ENCODE measurements around the gene MPHOSPH8. TPM values are rescaled to one million over a fixed set of nuclear protein-coding genes. Genes with fewer than 3 reads are reported as not detected.

Gene MPHOSPH8
- total RNA-seq, 1 donor from 2014 or later = 43.6 TPM

DNA sequence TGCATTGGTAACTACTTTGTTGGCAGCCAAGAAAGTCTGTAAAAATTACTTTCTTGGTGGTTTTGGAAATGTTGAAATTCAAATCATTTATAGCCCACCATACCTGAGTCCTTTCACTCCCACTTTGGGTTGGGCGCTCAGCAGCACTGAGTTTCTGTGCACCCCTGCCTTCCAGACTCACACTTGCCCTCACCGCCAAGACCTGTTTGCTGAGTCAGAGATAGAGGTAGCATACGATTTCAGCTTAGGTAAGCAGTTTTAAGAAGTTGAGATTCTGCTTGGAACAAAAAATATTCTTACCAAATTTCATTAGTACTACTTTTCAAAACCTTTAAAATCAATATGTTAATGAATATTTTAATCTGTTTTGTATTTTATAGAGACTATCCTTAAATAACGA, 12.6 kb downstream of the MPHOSPH8 start:
- Mint-ChIP-seq H3K4me1 (peaks cover 3% of the 10 kb centered on the region), H3K27me3 (no peaks in the 10 kb centered on the region), H3K4me3 (no peak overlapping the region), H3K9me3 (no peaks in the 10 kb centered on the region), H3K27ac (no peak overlapping the region), H3K36me3 (ENCODE audit: low read depth) (peaks cover 79% of the 10 kb centered on the region)
- no peak for DNase-seq
- POLR2A ChIA-PET = no interaction called here
- TF ChIP-seq, protein P1, sequence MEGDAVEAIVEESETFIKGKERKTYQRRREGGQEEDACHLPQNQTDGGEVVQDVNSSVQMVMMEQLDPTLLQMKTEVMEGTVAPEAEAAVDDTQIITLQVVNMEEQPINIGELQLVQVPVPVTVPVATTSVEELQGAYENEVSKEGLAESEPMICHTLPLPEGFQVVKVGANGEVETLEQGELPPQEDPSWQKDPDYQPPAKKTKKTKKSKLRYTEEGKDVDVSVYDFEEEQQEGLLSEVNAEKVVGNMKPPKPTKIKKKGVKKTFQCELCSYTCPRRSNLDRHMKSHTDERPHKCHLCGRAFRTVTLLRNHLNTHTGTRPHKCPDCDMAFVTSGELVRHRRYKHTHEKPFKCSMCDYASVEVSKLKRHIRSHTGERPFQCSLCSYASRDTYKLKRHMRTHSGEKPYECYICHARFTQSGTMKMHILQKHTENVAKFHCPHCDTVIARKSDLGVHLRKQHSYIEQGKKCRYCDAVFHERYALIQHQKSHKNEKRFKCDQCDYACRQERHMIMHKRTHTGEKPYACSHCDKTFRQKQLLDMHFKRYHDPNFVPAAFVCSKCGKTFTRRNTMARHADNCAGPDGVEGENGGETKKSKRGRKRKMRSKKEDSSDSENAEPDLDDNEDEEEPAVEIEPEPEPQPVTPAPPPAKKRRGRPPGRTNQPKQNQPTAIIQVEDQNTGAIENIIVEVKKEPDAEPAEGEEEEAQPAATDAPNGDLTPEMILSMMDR (IDR thresholded peaks at IDR 0.05) = no peak
- ATAC-seq (ENCODE audit: low read depth) = no peak
- intact Hi-C loops (cut with micrococcal nuclease) = no loop called here
- CTCF ChIA-PET = no interaction called here

DNA sequence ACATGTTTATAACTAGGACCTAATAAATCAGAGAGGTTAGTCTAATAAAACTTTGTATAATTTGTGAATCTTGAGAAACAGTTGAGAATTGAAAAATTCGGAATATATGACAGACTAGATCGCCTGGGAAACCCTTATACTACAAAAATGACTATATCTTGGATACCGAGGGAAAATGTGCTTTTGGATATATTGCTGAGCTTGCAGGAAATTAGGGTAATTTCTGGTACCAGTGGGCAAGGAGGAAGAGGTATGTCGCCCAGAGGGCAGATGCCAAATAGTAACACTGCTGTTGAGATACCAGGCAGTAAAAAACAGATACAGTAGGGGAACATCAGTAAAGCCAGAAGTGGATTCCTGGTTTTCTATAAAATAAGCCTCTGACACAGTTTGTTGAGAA, 17.3 kb downstream of the MPHOSPH8 start:
- ChIA-PET CTCF (no interaction called here), POLR2A (no interaction called here)
- H3K36me3 Mint-ChIP-seq (ENCODE audit: low read depth) = peaks cover 84% of the 10 kb centered on the region
- no peaks in the 10 kb centered on the region for H3K9me3 Mint-ChIP-seq
- H3K4me3 Mint-ChIP-seq = no peak overlapping the region
- TF ChIP-seq, protein P1 (IDR thresholded peaks at IDR 0.05) = no peak
- DNase-seq (no peak), ATAC-seq (ENCODE audit: low read depth) (no peak)
- no peak overlapping the region for H3K27ac Mint-ChIP-seq
- intact Hi-C loops (cut with micrococcal nuclease) = no loop called here
- no peaks in the 10 kb centered on the region for H3K27me3 Mint-ChIP-seq
- peaks cover 2% of the 10 kb centered on the region for H3K4me1 Mint-ChIP-seq

DNA sequence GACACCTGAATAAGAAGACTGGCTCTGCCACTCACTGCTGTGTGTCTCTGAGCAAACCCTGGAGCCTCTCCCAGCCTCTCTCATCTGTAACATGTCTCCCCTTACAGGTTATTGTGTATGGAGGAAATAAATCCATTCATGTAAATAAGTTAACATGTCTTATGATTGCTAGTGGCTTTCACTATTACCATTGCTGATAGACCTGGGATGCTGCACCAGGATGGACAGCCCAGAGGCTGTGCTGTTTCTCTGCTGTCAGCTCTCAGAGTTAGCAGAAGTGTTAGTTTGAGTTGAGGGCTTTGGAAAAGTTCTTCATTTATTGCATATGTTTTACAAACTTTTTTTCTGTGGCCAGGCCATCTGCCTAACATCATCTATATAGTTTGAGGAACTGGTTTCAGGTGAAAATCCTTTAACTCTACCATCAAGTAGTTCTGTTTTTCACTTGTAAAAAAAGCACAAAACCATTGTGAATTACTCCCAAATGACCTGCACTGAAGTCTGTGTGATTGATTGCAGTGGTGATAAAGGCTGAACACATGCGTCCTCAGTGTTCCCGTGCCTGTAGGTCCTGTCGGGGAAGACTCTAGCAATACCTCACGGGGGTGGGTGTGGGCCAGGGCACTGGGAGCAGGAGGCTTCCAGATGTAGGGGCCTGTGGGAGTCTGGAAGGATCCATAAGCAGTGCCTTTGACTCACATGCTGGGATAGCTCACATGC, 24.6 kb downstream of the MPHOSPH8 start:
- no peaks in the 10 kb centered on the region for H3K9me3 Mint-ChIP-seq
- no peak overlapping the region for H3K4me3 Mint-ChIP-seq
- intact Hi-C loops (cut with micrococcal nuclease) = no loop called here
- ATAC-seq (ENCODE audit: low read depth) (no peak), DNase-seq (no peak)
- H3K27ac Mint-ChIP-seq = peak overlapping the region; percentile 18
- ChIA-PET POLR2A (no interaction called here), CTCF (no interaction called here)
- H3K27me3 Mint-ChIP-seq = no peaks in the 10 kb centered on the region
- TF ChIP-seq, protein P1 (IDR thresholded peaks at IDR 0.05) = no peak
- no peaks in the 10 kb centered on the region for H3K4me1 Mint-ChIP-seq
- H3K36me3 Mint-ChIP-seq (ENCODE audit: low read depth) = peaks cover 69% of the 10 kb centered on the region

DNA sequence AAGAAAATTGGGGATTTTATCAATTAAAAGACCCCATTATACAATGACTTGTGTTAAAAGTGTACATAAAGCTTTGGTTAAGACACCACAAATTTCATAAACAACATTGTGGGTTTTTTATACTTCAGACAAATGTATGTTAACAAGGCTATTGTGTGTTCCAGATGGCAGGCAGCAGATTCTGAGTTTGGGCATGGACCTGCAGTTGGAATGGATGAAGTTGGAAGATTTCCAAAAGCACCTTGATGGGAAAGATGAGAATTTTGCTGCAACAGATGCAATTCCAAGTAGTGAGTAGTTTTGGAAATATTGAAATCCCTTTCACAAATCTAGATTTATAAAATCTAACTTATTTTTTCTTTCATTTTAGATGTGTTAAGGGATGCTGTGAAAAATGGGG, 25.4 kb downstream of the MPHOSPH8 start:
- Mint-ChIP-seq H3K27ac (no peak overlapping the region), H3K4me3 (no peak overlapping the region), H3K9me3 (no peaks in the 10 kb centered on the region), H3K36me3 (ENCODE audit: low read depth) (peaks cover 70% of the 10 kb centered on the region), H3K4me1 (no peaks in the 10 kb centered on the region), H3K27me3 (no peaks in the 10 kb centered on the region)
- DNase-seq (no peak), ATAC-seq (ENCODE audit: low read depth) (no peak)
- ChIA-PET POLR2A (no interaction called here), CTCF (no interaction called here)
- TF ChIP-seq, protein P1 (IDR thresholded peaks at IDR 0.05) = no peak
- intact Hi-C loops (cut with micrococcal nuclease) = no loop called here

DNA sequence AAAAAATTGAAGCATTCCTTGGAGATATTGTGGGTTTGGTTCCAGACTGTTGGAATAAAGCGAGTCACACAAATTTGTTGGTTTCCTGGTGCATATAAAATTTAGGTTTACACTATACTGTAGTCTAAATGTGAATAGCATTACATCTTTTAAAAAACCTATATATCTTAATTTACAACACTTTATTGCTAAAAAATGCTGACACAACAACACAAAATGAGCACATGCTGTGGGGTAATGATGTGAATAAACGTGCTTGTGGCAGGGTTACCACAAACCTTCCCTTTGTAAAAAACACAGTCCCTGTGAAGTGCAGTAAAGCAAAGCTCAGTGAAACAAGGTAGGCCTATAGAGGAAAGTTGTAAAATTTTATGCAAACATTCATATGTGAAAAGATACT, 27.7 kb downstream of the MPHOSPH8 start:
- CTCF ChIA-PET = no interaction called here
- Mint-ChIP-seq H3K4me3 (no peak overlapping the region), H3K9me3 (no peaks in the 10 kb centered on the region), H3K27me3 (no peaks in the 10 kb centered on the region), H3K27ac (no peak overlapping the region), H3K36me3 (ENCODE audit: low read depth) (peaks cover 78% of the 10 kb centered on the region), H3K4me1 (no peaks in the 10 kb centered on the region)
- DNase-seq (no peak), ATAC-seq (ENCODE audit: low read depth) (no peak)
- TF ChIP-seq, protein P1 (IDR thresholded peaks at IDR 0.05) = no peak
- intact Hi-C loops (cut with micrococcal nuclease) = no loop called here
- POLR2A ChIA-PET = no interaction called here
